Measurements from ENCODE around the gene CHST12.
"Not testable (repeated sequence)": the region's sequence is repeated elsewhere in the genome, so short reads cannot be mapped to it uniquely, and the experiment has no call there.

Gene CHST12

GRCh38 chr7:2446676-2447075 lies 43.3 kb downstream of the CHST12 start:
- H3K4me3 Mint-ChIP-seq, result no peak overlapping the region
- H3K9me3 Mint-ChIP-seq (ENCODE audit: low read depth), result no peaks in the 10 kb centered on the region
- no peaks in the 10 kb centered on the region for H3K36me3 Mint-ChIP-seq
- H3K27me3 Mint-ChIP-seq, result no peaks in the 10 kb centered on the region
- H3K4me1 Mint-ChIP-seq (ENCODE audit: low read depth), result peaks cover 2% of the 10 kb centered on the region
- H3K27ac Mint-ChIP-seq, result no peak overlapping the region

DNA sequence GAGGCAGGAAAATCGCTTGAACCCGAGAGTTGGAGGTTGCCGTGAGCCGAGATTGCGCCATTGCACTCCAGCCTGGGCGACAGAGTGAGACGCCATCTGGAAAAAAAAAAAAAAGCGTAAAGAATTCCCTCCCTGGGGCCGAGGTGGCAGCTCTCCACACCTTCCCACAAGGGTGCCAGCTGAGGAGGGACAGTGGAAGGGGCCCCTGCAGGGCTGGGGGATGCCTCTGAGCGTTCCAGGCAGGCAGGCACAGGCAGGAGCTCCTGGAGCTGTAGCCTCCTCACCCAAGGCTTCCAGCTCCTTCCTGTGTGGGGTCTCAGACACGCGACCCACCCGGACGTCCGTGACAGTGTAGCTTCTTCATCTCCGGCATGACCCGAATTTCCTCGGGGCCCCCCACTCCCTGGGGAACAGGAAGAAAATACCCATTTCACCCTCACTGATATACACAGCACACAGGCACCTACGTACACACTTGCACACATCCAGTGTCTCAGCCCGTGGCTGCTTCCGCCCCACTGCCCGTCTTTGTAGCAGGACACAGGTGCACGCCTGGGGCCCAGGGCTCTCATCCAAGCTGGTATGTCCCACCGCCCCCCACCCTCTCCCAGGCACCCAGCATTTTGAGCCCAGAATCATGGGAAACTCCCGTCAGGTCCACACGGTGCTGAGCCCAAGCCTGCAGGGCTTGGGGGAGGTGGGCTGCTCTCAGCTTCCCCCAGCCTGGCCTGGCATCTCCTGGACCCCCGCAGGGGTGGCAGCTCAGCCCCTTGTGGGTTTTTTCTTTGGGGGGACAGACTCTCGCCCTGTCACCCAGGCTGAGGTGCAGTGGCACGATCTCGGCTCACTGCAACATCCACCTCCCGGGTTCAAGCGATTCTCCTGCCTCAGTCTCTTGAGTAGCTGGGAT lies 47.0 kb downstream of the CHST12 start:
- H3K4me1 Mint-ChIP-seq (ENCODE audit: low read depth), result peaks cover 4% of the 10 kb centered on the region
- H3K36me3 Mint-ChIP-seq, result no peaks in the 10 kb centered on the region
- H3K9me3 Mint-ChIP-seq (ENCODE audit: low read depth), result no peaks in the 10 kb centered on the region
- no peak overlapping the region for H3K27ac Mint-ChIP-seq
- H3K27me3 Mint-ChIP-seq, result peaks cover 2% of the 10 kb centered on the region
- H3K4me3 Mint-ChIP-seq, result no peak overlapping the region

DNA sequence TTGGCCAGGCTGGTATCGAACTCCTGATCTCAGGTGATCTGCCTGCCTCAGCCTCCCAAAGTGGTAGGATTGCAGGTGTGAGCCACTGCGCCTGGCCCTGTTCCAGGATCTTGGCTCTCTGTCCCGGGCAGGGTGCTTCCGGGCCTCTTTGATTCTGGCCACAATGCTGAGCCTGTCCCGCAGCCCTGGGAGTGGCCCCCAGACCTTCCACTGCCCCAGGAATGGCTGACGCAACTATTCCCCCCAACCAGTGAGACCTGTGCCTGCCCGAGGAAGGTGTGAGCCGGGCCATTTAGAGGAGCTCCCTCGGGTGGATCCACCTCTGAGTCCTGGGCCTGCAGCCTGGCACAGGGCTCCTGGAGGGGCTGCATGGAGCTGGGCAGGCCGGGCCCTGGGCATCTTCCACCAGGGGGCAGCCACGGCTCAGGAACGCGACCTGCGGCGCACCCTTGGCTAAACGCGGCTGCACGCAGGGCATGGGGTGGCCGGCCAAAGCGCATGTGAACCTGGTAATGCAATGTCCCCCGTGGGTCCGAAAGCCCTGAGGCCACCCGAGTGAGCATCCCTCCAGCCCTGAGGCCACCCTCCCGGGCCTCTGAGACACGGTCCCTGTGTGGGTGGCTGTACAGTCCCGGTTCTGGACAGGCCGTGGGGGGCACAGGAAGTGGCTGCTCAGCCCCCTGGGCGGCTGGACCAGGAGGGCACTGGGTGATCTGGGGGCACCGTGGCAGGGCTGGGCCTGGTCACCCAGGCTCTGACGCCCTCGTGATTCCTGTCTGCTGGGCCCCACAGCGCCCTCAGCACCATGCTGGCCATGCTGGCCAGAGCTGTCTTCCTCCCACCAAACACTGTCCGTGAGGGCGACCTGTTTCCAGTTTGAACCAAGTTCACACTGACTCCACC lies 48.0 kb downstream of the CHST12 start:
- no peaks in the 10 kb centered on the region for H3K36me3 Mint-ChIP-seq
- no peaks in the 10 kb centered on the region for H3K9me3 Mint-ChIP-seq (ENCODE audit: low read depth)
- peak overlapping the region; percentile 78 for H3K4me3 Mint-ChIP-seq
- peaks cover 2% of the 10 kb centered on the region for H3K27me3 Mint-ChIP-seq
- H3K27ac Mint-ChIP-seq, result no peak overlapping the region
- peaks cover 4% of the 10 kb centered on the region for H3K4me1 Mint-ChIP-seq (ENCODE audit: low read depth)

- no peaks in the 10 kb centered on the region for H3K36me3 Mint-ChIP-seq
- no peak overlapping the region for H3K27ac Mint-ChIP-seq
- peaks cover 2% of the 10 kb centered on the region for H3K27me3 Mint-ChIP-seq
- H3K4me1 Mint-ChIP-seq (ENCODE audit: low read depth), result peaks cover 5% of the 10 kb centered on the region
- H3K4me3 Mint-ChIP-seq, result peak overlapping the region; percentile 78
- no peaks in the 10 kb centered on the region for H3K9me3 Mint-ChIP-seq (ENCODE audit: low read depth)
These were observed 48.7 kb downstream of the CHST12 start for GRCh38 chr7:2452074-2452507.

GRCh38 chr7:2452643-2453270 lies 49.3 kb downstream of the CHST12 start:
- Mint-ChIP-seq H3K27me3 (peaks cover 2% of the 10 kb centered on the region), H3K27ac (no peak overlapping the region), H3K36me3 (no peaks in the 10 kb centered on the region), H3K4me1 (ENCODE audit: low read depth) (peaks cover 5% of the 10 kb centered on the region), H3K4me3 (peak overlapping the region; percentile 32), H3K9me3 (ENCODE audit: low read depth) (no peaks in the 10 kb centered on the region)

DNA sequence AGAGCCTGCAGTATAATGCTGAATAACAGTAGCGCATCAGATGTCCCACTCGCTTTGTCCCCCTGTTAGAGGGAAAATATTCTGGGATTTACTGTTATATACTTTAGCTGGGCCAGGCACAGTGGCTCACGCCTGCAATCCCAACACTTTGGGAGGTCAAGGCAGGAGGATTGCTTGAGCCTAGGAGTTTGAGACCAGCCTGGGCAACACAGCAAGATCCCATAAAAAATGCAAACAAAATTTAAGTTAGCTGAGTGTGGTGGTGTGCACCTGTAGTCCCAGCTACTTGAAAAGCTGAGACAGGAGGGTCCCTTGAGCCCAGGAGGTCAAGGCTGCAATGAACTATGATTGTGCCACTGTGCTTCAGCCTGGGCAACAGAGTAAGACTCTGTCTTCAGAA lies 50.4 kb downstream of the CHST12 start:
- H3K27ac Mint-ChIP-seq; H3K4me3 Mint-ChIP-seq; H3K4me1 Mint-ChIP-seq (ENCODE audit: low read depth); H3K9me3 Mint-ChIP-seq (ENCODE audit: low read depth); H3K27me3 Mint-ChIP-seq; H3K36me3 Mint-ChIP-seq: not testable (repeated sequence)

- no peaks in the 10 kb centered on the region for H3K9me3 Mint-ChIP-seq (ENCODE audit: low read depth)
- peaks cover 1% of the 10 kb centered on the region for H3K4me1 Mint-ChIP-seq (ENCODE audit: low read depth)
- H3K4me3 Mint-ChIP-seq, result no peak overlapping the region
- no peaks in the 10 kb centered on the region for H3K36me3 Mint-ChIP-seq
- no peak overlapping the region for H3K27ac Mint-ChIP-seq
- H3K27me3 Mint-ChIP-seq, result peaks cover 2% of the 10 kb centered on the region
These were observed 56.3 kb downstream of the CHST12 start for GRCh38 chr7:2459674-2460073.

DNA sequence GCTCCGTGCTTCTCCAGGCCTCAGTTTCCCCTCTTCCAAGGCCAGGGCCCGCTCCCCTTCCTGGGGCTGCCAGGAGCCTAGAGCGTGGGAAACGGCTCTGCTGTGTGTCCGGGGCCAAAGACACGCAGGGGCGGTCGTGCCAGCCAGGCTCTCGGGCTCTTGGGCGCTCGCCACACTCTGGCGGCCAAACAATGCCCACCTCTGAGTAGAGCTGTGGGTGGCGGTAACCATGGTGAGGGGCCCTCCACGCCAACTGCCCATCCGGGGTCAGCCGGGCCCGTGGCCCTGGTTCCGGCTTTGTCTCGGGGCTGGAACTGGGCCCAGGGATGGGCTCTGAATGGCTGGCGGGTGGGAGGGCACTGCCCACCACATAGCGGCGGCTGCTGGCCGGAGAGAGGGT lies 56.8 kb downstream of the CHST12 start:
- Mint-ChIP-seq H3K36me3 (no peaks in the 10 kb centered on the region), H3K4me1 (ENCODE audit: low read depth) (peaks cover 1% of the 10 kb centered on the region), H3K27ac (no peak overlapping the region), H3K27me3 (peaks cover under 1% of the 10 kb centered on the region), H3K4me3 (no peak overlapping the region), H3K9me3 (ENCODE audit: low read depth) (no peaks in the 10 kb centered on the region)

- Mint-ChIP-seq H3K27me3 (no peaks in the 10 kb centered on the region), H3K4me3 (no peak overlapping the region), H3K27ac (no peak overlapping the region), H3K36me3 (no peaks in the 10 kb centered on the region), H3K9me3 (ENCODE audit: low read depth) (no peaks in the 10 kb centered on the region), H3K4me1 (ENCODE audit: low read depth) (peaks cover 1% of the 10 kb centered on the region)
These were observed 57.2 kb downstream of the CHST12 start for GRCh38 chr7:2460641-2461040.

DNA sequence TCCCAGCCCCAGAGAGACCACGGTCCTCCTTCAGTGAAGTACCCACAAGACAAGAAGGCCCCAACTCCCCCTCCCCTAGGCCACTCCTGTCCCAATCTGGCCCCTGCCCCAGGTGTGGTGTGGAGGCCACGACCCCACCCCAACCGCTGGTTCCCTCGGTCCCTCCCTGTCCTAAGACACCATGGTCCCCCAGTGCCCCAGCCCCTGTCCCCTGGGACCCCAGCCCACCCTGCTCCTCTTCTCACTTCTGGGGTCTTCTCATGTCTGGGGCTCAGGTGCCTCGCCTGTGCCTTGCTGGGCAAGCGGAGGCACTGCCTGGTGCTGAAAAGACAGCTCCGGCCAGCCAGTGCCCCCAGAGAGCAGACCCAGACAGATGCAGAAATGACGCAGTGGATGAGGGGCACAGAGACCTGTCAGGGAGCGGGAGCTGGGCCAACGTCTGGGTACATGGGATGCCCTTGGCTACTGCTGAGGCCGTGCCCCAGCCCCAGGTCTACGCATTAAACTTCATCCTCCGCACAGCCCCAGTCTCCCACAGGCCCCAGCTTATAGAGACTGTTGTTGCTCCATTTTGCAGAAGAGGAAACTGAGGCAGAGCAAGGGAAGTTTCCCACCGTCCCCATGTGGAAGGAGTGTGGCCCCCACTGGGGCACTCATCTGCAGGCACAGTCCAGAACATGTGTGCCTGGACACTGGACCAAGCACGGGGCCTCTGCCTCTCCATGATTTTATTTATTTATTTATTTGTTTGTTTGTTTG lies 58.0 kb downstream of the CHST12 start:
- H3K36me3 Mint-ChIP-seq, result no peaks in the 10 kb centered on the region

GRCh38 chr7:2462731-2463130 lies 59.3 kb downstream of the CHST12 start:
- Mint-ChIP-seq H3K27me3 (no peaks in the 10 kb centered on the region), H3K9me3 (ENCODE audit: low read depth) (no peaks in the 10 kb centered on the region), H3K36me3 (no peaks in the 10 kb centered on the region), H3K27ac (no peak overlapping the region), H3K4me1 (ENCODE audit: low read depth) (no peaks in the 10 kb centered on the region), H3K4me3 (no peak overlapping the region)

More for the DNA sequence above, 58.0 kb downstream of the CHST12 start:
- H3K27ac Mint-ChIP-seq, result no peak overlapping the region
- H3K4me1 Mint-ChIP-seq (ENCODE audit: low read depth), result peaks cover 1% of the 10 kb centered on the region
- no peaks in the 10 kb centered on the region for H3K9me3 Mint-ChIP-seq (ENCODE audit: low read depth)
- no peaks in the 10 kb centered on the region for H3K27me3 Mint-ChIP-seq
- no peak overlapping the region for H3K4me3 Mint-ChIP-seq

GRCh38 chr7:2465928-2466327 lies 62.5 kb downstream of the CHST12 start:
- Mint-ChIP-seq H3K9me3 (ENCODE audit: low read depth) (no peaks in the 10 kb centered on the region), H3K4me1 (ENCODE audit: low read depth) (peaks cover 2% of the 10 kb centered on the region), H3K27ac (no peak overlapping the region), H3K27me3 (peaks cover 1% of the 10 kb centered on the region), H3K36me3 (no peaks in the 10 kb centered on the region), H3K4me3 (no peak overlapping the region)

- Mint-ChIP-seq H3K27me3 (peaks cover 1% of the 10 kb centered on the region), H3K27ac (no peak overlapping the region), H3K4me3 (no peak overlapping the region), H3K9me3 (ENCODE audit: low read depth) (no peaks in the 10 kb centered on the region), H3K4me1 (ENCODE audit: low read depth) (peaks cover 2% of the 10 kb centered on the region), H3K36me3 (no peaks in the 10 kb centered on the region)
These were observed 63.3 kb downstream of the CHST12 start for GRCh38 chr7:2466675-2467074.

- Mint-ChIP-seq H3K27me3 (peaks cover 1% of the 10 kb centered on the region), H3K27ac (no peak overlapping the region), H3K9me3 (ENCODE audit: low read depth) (no peaks in the 10 kb centered on the region), H3K4me1 (ENCODE audit: low read depth) (peaks cover 2% of the 10 kb centered on the region), H3K36me3 (no peaks in the 10 kb centered on the region), H3K4me3 (no peak overlapping the region)
These were observed 64.8 kb downstream of the CHST12 start for GRCh38 chr7:2468227-2468626.
